NCI-H82 treated with DMSO at 0.1 percent for 48 hours (cell line): ENCODE results near the gene HYLS1.

Source experiments
- DNase-seq: peaks from one replicate; lab custom pipeline; 2025; ENCODE audit not compliant: unreplicated experiment; lab: John Stamatoyannopoulos, UW

HYLS1 gene

DNA sequence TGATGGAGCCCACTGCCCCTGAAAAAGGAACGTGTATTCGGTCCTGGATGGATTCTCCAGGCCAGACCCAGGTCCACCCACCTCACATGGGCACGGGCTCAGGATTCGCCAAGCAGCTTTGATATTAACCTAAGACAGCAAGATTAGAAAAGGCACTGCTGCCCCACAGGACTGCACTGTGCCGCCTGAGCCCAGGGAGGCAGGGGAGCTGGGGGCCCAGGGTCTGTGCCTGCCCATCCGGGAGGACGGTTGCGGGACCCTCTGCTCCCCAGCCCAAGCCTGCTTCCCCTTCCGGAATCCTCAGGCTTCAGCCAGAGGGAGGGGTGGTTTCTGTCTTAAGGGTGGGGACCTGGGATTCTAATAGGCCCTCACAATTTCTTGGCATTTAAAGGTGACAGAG lies 44.8 kb downstream of the HYLS1 start:
- DNase-seq = no peak

DNA sequence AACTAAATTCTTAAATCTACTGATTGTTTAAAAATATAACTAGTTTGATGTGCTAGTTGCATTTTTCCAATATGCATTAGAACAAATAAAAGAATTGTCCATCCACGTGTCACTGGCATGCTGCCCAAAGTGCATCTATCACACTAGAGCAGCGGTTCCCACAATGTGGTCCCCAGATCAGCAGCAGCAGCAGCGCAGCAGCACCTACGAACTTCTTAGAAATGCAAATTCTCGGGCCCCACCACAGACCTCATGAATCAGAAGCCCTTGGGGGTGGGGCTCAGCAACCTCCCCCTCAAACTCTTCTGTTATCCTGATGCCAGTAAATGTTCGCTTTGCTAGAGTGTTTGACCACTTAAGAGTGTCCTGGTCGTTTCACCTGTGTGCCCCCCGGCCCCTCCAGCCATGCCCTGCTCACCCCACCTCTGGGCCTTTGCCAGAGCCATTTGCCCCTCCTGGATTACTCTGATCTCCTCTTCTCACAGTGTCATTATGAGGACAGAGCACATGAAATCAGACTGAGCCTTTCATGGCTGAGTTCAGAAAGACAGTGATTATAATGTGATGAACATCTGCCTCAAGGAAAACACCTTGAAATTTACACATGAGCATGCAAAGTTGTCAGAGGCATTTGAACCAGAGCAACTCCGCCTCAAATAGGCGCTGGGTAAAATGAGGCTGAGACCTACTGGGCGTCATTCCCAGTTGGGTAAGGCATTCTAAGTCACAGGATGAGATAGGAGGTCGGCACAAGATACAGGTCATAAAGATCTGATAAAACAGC lies 45.8 kb downstream of the HYLS1 start:
- DNase-seq = no peak

DNA sequence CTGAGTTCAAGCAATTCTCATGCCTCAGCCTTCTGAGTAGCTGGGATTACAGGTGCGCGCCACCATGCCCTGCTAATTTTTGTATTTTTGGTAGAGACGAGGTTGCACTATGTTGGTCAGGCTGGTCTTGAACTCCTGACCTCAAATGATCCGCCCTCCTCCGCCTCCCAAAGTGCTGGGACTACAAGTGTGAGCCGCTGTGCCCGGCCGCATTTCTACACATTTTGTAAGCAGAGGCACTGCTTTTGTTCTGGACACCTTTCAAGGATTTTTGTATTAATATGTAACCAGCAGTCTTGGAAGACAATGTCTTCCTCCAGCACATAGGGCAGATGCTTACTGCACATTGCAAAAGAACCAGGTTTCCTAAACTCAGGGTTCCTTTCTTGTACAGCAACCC lies 47.0 kb downstream of the HYLS1 start:
- no peak for DNase-seq

DNA sequence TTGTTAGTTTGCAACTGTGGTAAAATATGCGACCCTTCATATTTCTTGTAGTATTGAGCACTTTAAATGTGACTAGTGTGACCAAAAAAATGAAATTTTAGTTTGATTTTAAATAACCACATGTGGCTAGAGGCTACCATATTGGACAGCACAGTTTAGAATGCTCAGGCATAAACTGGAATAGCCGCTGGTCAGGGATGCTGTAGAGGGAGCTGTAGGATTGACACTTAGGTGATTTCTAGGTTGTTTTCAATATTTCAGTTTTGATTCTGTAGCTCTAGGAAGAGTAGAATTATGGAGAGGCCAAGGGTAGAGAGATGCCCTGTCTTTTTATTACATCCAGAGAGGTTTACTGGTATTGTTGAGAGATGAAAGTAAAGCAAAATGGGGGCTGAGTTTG lies 47.6 kb downstream of the HYLS1 start:
- no peak for DNase-seq

DNA sequence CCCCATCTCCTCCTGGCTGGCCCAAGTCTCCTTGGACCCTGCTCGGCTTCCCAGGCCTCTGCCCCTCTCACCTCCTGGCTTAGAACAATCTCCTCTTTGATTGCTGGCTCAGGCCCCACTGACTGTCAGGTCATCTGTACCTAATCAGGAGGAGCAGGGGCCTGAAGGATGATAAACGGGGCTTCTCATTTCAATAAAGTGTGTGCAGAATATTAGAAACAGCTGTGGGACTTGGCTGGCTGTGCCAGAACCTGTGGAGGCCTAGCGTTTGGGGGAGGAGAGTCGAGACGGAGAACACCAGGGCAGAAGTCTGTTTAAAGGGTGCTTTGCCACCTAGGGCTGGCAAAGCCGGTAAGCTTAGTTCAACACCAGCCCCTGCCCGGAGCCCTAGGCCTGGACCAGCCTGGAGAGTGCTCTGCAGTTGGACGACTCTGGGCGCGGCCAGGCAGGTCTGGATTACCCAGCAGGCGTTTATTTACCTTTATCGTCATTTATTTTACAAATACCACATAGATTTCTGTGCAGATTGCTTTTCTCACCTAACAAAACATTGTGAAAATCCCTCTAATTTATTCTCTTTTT lies 48.2 kb downstream of the HYLS1 start:
- no peak for DNase-seq

GRCh38 chr11:125938418-125938817 lies 51.0 kb downstream of the HYLS1 start:
- DNase-seq = no peak

GRCh38 chr11:125939081-125939521 lies 51.6 kb downstream of the HYLS1 start:
- DNase-seq = no peak

- no peak for DNase-seq
Observed at GRCh38 chr11:125940145-125940544, 52.7 kb downstream of the HYLS1 start.

GRCh38 chr11:125941267-125941618 lies 53.8 kb downstream of the HYLS1 start:
- no peak for DNase-seq

DNA sequence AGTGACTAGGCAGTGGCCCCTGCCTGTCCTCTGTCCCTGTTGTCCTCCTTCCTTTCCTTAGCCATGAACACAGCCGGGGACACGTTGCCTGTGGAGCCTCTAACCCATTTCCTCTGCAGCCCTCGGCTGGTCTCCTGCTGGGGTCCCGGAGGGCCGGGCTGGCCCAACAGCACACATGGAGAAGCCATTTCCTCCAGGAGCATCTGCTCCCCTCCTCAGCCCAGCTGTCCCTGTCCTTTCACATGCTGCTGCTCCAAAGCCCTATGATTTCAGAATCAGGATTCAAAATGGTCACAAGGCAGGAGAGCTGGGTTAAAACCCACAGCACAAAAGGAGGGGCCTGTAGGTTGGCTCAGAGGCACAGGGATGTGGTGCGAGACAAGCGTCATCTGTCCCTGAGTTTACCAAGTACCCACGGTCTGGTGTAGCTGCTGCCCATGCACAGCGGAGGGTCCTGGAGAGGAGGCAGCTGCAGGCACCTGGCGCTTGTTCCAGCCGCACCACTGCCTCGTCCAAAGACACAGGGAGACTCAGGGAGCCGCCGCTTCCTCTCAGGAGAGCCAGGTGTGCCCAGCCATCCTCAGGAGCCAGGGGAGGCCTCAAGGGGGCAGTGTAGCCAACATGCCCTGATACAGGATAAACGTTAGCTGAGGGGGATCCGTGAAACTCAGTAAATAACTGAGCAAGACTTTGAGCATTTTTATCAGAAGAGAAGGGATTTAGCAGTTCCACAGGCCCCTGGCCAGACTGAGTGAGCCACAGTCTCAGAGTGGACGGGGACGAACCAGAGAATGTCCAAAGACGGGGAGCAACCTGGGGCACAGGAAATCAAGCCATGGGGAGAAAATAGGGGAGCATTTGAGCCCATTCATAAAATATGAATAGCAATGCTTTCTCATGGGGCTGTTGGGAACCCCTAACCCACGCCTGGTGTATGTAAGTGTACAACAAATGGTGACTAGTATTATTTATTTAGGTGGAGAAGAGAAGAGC lies 54.4 kb downstream of the HYLS1 start:
- no peak for DNase-seq

GRCh38 chr11:125942771-125943428 lies 55.4 kb downstream of the HYLS1 start:
- no peak for DNase-seq

DNA sequence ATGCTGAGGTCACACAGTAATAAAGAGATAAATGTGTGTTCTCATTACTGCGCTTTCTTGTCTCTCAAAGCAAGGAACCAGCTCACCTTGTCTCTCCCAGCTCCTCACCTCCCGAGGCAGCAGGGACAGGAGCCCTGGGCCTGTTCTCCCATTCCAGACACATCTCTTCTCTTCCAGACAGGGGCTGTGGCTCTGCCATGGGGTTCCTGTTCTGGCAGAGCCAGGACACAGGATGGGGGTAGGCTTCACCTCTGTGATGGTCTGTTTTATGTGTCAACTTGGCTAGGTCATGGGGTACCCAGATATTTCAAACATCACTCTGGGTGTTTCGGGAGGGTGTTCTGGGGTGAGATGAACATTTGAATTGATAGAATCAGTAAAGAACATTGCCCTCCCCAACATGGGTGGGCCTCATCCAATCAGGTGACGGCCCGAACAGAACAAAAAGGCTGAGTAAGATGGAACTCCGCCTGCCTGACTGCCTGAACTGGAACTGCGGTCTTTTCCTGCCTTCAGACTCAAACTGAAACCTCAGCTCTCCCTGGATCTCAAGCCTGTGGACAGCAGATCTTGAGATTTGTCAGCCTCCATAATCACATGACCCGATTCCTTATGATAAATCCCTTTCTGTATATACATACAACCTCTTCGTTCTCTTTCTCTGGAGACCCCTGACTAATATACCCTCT lies 56.3 kb downstream of the HYLS1 start:
- DNase-seq = no peak

- DNase-seq = no peak
Observed at GRCh38 chr11:125944350-125945010, 57.0 kb downstream of the HYLS1 start.

DNA sequence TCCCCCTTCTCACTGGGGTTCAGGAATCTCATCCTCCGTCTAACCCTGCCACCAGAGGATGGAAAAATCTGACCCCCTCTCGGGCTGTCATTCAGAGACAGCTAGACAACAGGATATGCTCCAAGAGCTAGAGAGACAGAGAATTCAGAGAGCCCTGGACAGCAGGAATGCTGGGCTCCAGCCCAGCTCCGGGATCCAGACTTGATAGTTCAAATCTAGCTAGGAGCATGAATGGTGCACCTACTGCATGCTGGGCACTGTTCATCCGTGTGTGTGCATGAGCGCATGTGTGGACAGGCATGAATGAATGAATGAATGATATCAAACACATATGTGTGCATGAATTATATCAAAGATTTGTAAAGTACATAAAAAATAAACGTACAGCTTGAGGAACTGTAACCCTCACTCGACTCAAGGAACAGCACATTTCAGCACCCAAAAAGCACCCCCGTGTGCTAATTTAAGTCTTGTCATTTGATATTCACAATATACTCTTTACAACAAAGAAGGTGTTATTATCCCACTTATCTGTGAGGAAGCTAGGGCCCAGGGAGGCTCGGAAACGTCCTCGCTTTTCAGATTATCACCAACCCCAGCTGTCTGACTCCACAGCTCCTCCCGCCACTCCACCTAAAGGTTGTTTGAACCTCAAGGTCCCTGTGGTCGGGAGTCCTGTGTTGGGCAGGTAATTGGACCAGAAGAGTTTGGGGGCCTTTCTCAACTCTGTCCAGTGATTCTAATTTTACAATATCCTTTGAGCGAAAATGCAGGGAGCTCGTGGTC lies 57.7 kb downstream of the HYLS1 start:
- DNase-seq = no peak

GRCh38 chr11:125945797-125946520 lies 58.5 kb downstream of the HYLS1 start, which contains the start of gene VSIG10L2:
Gene VSIG10L2, plus strand, starts transcription at chr11:125946044. Its CDS starts 12 bp downstream, at chr11:125946056.
- DNase-seq = no peak

- no peak for DNase-seq
Observed at GRCh38 chr11:125946712-125947418, 59.4 kb downstream of the HYLS1 start.

DNA sequence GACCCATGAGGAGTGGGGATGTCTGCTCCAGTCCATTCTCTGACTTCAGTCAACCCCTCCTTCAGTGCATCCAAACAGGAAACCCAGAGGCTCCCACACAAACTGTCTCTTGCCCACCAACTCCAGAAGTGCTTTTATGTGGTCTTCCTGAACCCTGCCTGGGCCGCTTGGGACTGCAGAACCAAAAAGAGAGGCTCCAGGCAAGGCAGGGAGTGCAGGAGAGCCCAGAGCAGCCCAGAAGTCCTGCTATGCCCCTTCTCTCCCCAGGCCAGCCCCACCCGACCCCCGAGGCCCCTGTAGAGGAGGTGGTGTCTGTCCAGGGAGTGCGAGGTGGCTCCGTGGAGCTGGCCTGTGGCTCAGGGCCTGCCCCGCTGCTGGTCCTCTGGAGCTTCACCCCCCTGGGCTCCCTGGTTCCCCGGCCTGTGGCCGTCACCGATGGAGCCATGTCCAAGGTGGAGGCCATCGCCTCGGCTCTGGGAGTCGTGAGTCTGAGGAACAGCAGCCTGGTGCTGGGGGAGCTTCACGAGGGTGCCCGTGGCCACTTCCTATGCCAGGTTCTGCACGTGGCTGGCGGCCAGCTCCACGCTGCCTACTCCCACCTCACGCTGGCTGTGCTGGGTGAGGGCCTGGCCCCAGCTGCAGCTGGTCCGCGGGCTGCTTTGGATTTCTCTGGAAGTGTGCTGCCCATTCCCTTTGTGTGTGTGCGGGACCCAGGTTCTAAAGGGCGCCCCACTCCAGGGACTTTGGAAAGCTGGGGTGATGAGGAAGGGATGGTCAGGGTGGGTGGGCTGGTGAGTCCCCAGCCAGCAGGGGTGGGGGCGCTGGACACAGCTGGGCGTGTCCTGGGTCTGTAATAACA lies 60.2 kb downstream of the HYLS1 start:
- no peak for DNase-seq
